Activated CD4-positive, alpha-beta T cell treated with anti-CD3 and anti-CD28 coated beads, Interleukin-2, amount 10 ng/mL, durations not matched to agents 7 days and 5 days (primary cell): ENCODE results near the gene OR2B2. TPM values are rescaled to one million over a fixed set of nuclear protein-coding genes. Genes with fewer than 3 reads are reported as not detected.
"Not testable (repeated sequence)": the region's sequence is repeated elsewhere in the genome, so short reads cannot be mapped to it uniquely, and the experiment has no call there.

Experiments used
- CTCF ChIA-PET: fragments of 350-600 bp; sonication (Branson Sonifier 250); formaldehyde crosslinking; loops from one replicate; lab custom pipeline; 2021; ENCODE audit warnings: antibody characterized with exemption; lab: Charles Lee
- POLR2A ChIA-PET: fragments of 350-600 bp; sonication (Branson Sonifier 250); formaldehyde crosslinking; loops from one replicate; lab custom pipeline; 2021; ENCODE audit warnings: antibody characterized with exemption; lab: Charles Lee
- DNase-seq: peaks from one replicate; pipeline ENCODE4 v3.0.0-alpha.2; 2020
- H3K27ac Mint-ChIP-seq: one replicate; pipeline ENCODE4 v1.8.0; 2021; ENCODE audit warnings: mild to moderate bottlenecking, moderate library complexity, mixed read lengths
- H3K27me3 Mint-ChIP-seq: one replicate; pipeline ENCODE4 v1.8.0; 2021; ENCODE audit warnings: mixed read lengths
- H3K36me3 Mint-ChIP-seq: one replicate; pipeline ENCODE4 v1.8.0; 2021; ENCODE audit warnings: low read depth, mixed read lengths
- H3K4me1 Mint-ChIP-seq: one replicate; pipeline ENCODE4 v1.8.0; 2021; ENCODE audit warnings: mixed read lengths
- H3K4me3 Mint-ChIP-seq: one replicate; pipeline ENCODE4 v1.8.0; 2021; ENCODE audit warnings: mild to moderate bottlenecking, moderate library complexity, mixed read lengths
- H3K9me3 Mint-ChIP-seq: one replicate; pipeline ENCODE4 v1.8.0; 2021; ENCODE audit warnings: mixed read lengths
- total RNA-seq, 2 experiments: library from RNA; stranded (reverse); gene quantifications; one replicate each; pipeline ENCODE4 v1.2.3, GENCODE V29; 2021

OR2B2 gene
- total RNA-seq = not detected

DNA sequence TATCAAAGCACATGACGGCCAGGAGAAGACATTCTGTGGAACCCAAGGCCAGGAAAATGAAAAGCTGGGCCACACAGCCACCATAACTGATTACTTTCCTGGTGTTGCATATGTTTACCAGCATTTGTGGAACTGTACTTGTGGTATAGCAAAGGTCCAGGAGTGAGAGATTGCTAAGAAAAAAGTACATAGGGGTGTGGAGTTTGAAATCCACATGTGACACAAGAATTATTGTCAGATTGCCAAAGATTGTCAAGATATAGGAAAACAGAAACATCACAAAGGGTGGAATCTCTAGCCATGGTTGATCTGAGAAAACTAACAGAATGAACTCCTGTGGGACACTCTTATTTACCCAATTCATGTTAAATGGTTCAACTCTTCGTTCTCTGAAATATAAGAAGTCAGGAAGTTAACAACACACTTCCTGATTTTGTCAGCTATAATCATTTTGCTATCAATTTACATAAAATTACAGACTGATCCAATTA, at the start of gene OR2B2:
Gene OR2B2, minus strand, starts transcription at position 441 of the 491 bp plus-strand sequence. Its CDS starts 77 bp downstream, at position 364.
- CTCF ChIA-PET = interaction anchor here (1.3 kb wide), 1 partner anchor 17 kb away, joined by 3 read pairs; no protein-coding TSS in a partner anchor
- no peak within 1 kb of the TSS for H3K4me3 Mint-ChIP-seq
- POLR2A ChIA-PET = no interaction called here
- DNase-seq = no peak
- no peaks in the 10 kb centered on the region for H3K9me3 Mint-ChIP-seq
- no peak within 1 kb of the TSS for H3K27ac Mint-ChIP-seq
- no peaks in the 10 kb centered on the region for H3K36me3 Mint-ChIP-seq
- H3K4me1 Mint-ChIP-seq = no peaks in the 10 kb centered on the region
- H3K27me3 Mint-ChIP-seq = peaks cover 24% of the 10 kb centered on the region

DNA sequence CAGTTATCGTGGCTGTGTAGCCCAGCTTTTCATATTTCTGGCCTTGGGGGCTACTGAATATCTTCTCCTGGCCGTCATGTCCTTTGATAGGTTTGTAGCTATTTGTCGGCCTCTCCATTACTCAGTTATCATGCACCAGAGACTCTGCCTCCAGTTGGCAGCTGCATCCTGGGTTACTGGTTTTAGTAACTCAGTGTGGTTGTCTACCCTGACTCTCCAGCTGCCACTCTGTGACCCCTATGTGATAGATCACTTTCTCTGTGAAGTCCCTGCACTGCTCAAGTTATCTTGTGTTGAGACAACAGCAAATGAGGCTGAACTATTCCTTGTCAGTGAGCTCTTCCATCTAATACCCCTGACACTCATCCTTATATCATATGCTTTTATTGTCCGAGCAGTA, 45.3 kb upstream of the OR2B2 start:
- no peak overlapping the region for H3K4me3 Mint-ChIP-seq
- H3K36me3 Mint-ChIP-seq = no peaks in the 10 kb centered on the region
- DNase-seq = no peak
- H3K9me3 Mint-ChIP-seq = no peaks in the 10 kb centered on the region
- CTCF ChIA-PET = interaction anchor here (0.6 kb wide), 1 partner anchor 986 kb away, joined by 4 read pairs; no protein-coding TSS in a partner anchor
- POLR2A ChIA-PET = no interaction called here
- H3K27ac Mint-ChIP-seq = no peak overlapping the region
- H3K4me1 Mint-ChIP-seq = no peaks in the 10 kb centered on the region
- peaks cover 45% of the 10 kb centered on the region for H3K27me3 Mint-ChIP-seq

DNA sequence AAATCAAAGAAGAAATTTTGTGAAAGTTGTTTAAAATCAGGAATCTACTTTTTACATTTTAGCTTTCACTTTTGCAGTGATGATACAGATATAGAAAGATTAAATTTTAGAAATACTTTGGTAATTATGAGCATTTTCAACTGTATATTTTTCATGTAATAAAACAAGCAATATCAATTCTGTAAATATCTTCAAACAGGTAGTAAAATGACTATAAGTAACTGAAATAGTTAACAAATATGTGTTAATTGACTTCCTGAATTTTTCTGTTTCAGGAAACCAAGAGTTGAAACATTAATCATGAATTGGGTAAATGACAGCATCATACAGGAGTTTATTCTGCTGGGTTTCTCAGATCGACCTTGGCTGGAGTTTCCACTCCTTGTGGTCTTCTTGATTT, 44.7 kb upstream of the OR2B2 start, which contains the start of gene OR2B6:
Gene OR2B6, plus strand, starts transcription at position 301 of the 400 bp plus-strand sequence. Its CDS starts 0 bp downstream, at position 301.
- no peak for DNase-seq
- ChIA-PET CTCF (interaction anchor here (0.6 kb wide), 1 partner anchor 986 kb away, joined by 4 read pairs; no protein-coding TSS in a partner anchor), POLR2A (no interaction called here)
- no peak within 1 kb of the TSS for H3K27ac Mint-ChIP-seq
- no peaks in the 10 kb centered on the region for H3K9me3 Mint-ChIP-seq
- peaks cover 46% of the 10 kb centered on the region for H3K27me3 Mint-ChIP-seq
- no peaks in the 10 kb centered on the region for H3K36me3 Mint-ChIP-seq
- H3K4me1 Mint-ChIP-seq = no peaks in the 10 kb centered on the region
- H3K4me3 Mint-ChIP-seq = no peak within 1 kb of the TSS

DNA sequence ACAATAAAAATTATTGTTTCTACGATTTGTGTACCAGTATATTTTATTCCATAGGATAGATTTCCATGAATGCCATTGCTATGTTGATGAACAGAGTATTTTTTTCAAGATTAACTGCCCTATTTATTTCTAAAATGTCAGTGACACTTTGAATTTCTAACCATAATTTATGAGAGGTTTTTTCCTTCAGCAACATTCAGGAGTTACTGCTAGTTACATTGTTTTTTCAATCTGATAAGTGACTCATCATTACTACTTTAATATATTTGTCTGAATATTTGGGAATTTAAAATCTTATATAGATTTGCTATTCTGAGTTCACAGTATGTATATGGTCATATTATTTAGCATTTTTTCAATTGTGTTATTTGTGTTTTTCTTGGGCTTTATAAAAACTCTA, 38.8 kb upstream of the OR2B2 start:
- ChIA-PET POLR2A (no interaction called here), CTCF (no interaction called here)
- DNase-seq = no peak
- H3K4me1 Mint-ChIP-seq = no peaks in the 10 kb centered on the region
- no peak overlapping the region for H3K4me3 Mint-ChIP-seq
- no peaks in the 10 kb centered on the region for H3K9me3 Mint-ChIP-seq
- no peak overlapping the region for H3K27ac Mint-ChIP-seq
- peaks cover 42% of the 10 kb centered on the region for H3K27me3 Mint-ChIP-seq
- no peaks in the 10 kb centered on the region for H3K36me3 Mint-ChIP-seq

DNA sequence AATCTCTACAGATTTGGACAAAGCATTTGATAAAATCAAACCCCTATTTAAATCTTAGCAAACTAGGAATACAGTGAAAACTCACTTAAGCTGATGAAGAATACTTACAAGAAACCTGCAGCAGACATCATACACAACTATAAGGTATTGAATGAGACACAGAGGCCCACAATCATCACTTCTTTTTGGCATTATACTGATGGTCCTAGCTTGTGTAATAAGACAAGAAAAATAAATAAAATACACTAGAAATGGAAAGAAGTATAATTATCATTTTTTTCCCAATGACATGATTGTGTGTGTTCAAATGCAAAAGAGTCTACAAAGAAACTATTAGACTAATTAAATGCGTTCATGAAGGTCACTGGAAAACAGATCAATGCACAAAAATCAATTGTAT, 36.0 kb upstream of the OR2B2 start:
- H3K9me3 Mint-ChIP-seq = no peaks in the 10 kb centered on the region
- H3K4me1 Mint-ChIP-seq = no peaks in the 10 kb centered on the region
- no peak overlapping the region for H3K27ac Mint-ChIP-seq
- ChIA-PET POLR2A (no interaction called here), CTCF (no interaction called here)
- DNase-seq = no peak
- H3K36me3 Mint-ChIP-seq = no peaks in the 10 kb centered on the region
- no peak overlapping the region for H3K4me3 Mint-ChIP-seq
- peaks cover 37% of the 10 kb centered on the region for H3K27me3 Mint-ChIP-seq

DNA sequence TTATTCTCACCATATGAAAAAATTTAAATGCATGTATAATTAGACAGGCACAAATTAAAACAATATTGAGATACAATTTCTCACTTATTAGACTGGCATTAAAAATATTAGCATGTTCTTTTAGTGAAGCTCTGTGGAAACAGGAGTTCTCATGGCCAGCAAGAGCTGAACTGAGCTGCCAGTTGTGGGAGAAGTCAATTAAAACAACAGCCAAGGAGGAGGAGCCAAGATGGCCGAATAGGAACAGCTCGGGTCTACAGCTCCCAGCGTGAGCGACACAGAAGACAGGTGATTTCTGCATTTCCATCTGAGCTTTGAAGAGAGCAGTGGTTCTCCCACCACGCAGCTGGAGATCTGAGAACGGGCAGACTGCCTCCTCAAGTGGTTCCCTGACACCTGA, 30.9 kb upstream of the OR2B2 start:
- H3K9me3 Mint-ChIP-seq, H3K27ac Mint-ChIP-seq, H3K4me3 Mint-ChIP-seq, H3K36me3 Mint-ChIP-seq, DNase-seq, POLR2A ChIA-PET, CTCF ChIA-PET, H3K4me1 Mint-ChIP-seq: not testable (repeated sequence)
- peaks cover 39% of the 10 kb centered on the region for H3K27me3 Mint-ChIP-seq

DNA sequence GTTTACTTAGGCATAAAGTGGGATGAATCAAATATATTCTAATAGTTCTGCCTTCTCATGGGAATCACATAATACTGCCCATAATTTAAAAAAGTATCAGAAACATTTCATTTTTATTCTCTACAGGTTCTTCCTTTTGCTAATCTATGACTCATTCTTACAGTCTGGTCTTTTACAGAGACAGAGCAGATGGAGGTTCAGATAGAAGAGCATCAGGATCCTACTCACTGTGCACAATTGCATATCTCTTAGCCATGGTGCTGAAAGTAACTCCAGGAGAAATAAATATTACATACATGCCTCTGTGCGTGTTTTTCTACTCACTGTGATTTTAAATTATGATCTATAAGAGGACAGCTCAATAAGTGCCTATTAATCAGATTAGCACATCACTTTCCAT, 28.6 kb upstream of the OR2B2 start:
- no peak for DNase-seq
- Mint-ChIP-seq H3K9me3 (no peaks in the 10 kb centered on the region), H3K27ac (no peak overlapping the region), H3K36me3 (no peaks in the 10 kb centered on the region), H3K4me1 (no peaks in the 10 kb centered on the region), H3K4me3 (no peak overlapping the region), H3K27me3 (peaks cover 48% of the 10 kb centered on the region)
- ChIA-PET CTCF (no interaction called here), POLR2A (no interaction called here)

DNA sequence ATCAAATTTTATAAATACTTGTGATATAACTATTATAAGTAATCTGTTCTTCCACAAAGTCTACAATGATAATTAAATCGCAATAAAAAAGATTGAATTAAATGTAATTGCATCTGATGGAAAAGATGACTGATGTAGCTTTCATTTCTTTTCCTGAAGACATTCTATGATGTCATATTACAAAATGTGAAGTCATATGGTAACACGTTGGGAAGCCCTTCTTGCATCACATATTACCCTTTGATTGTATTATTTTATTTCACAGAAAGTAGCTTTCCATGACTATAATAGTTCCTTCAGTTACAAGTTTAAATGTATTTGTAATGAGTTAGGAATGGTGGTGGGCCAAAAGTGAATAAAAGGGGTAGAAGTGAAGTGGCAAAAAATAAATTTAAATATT, 19.0 kb upstream of the OR2B2 start:
- Mint-ChIP-seq H3K36me3 (peaks cover 2% of the 10 kb centered on the region), H3K4me3 (no peak overlapping the region), H3K9me3 (no peaks in the 10 kb centered on the region), H3K27ac (no peak overlapping the region), H3K4me1 (no peaks in the 10 kb centered on the region), H3K27me3 (peaks cover 18% of the 10 kb centered on the region)
- POLR2A ChIA-PET = no interaction called here
- CTCF ChIA-PET = interaction anchor here (0.6 kb wide), 1 partner anchor 593 kb away, joined by 6 read pairs; no protein-coding TSS in a partner anchor
- no peak for DNase-seq

DNA sequence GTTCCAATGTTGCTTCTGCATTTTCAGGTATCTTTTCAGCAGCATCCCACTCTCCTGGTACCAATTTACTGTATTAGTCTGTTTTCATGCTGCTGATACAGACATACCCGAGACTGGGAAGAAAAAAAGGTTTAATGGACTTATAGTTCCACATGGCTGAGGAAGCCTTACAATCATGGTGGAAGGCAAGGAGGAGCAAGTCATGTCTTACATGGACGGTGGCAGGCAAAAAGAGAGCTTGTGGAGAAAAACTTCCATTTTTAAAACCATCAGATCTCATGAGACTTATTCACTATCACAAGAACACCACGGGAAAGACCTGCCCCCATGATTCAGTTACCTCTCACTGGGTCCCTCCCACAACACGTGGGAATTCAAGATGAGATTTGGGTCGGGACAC, 17.7 kb upstream of the OR2B2 start:
- H3K36me3 Mint-ChIP-seq, H3K27ac Mint-ChIP-seq, CTCF ChIA-PET: not testable (repeated sequence)

DNA sequence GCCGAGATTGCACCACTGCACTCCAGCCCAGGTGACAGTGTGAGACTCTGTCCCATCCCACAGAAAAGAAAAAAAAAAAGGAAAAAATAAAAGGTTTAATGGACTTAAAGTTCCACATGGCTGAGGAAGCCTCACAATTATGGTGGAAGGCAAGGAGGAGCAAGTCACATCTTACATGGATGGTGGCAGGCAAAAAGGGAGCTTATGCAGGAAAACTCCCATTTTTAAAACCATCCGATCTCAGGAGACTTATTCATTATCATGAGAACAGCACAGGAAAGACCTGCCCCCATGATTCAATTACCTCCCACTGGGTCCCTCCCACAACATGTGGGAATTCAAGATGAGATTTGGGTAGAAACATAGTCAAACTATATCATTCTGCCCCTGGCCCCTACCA, 15.8 kb upstream of the OR2B2 start:
- peaks cover 23% of the 10 kb centered on the region for H3K27me3 Mint-ChIP-seq
- H3K27ac Mint-ChIP-seq, CTCF ChIA-PET, DNase-seq, H3K4me1 Mint-ChIP-seq, H3K9me3 Mint-ChIP-seq, H3K36me3 Mint-ChIP-seq, H3K4me3 Mint-ChIP-seq, POLR2A ChIA-PET: not testable (repeated sequence)

More for the DNA sequence above, 17.7 kb upstream of the OR2B2 start:
- H3K4me1 Mint-ChIP-seq, H3K9me3 Mint-ChIP-seq, DNase-seq, POLR2A ChIA-PET, H3K4me3 Mint-ChIP-seq: not testable (repeated sequence)
- H3K27me3 Mint-ChIP-seq = peaks cover 19% of the 10 kb centered on the region

DNA sequence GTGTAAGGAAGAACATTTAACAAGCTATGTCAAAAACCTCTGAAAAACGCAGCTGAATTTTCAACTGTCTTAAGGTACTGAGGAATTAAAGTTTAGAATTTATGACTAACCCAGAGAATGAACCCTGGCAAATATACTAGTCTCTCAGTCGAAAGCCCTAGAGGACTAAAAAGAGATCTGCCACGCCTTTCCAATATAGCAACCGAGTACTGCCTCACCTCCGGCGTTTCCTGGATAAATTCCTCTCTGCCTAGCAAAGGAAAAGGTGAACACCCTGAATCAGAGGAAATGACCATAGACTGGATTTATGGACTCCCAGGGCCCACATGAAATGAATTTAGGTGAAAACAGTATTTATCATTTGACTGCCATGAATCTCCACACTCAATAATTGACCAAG, 12.0 kb upstream of the OR2B2 start:
- no peaks in the 10 kb centered on the region for H3K9me3 Mint-ChIP-seq
- CTCF ChIA-PET = interaction anchor here (0.6 kb wide), 1 partner anchor 363 kb away, joined by 3 read pairs; no protein-coding TSS in a partner anchor
- POLR2A ChIA-PET = no interaction called here
- H3K4me1 Mint-ChIP-seq = no peaks in the 10 kb centered on the region
- H3K36me3 Mint-ChIP-seq = no peaks in the 10 kb centered on the region
- peaks cover 23% of the 10 kb centered on the region for H3K27me3 Mint-ChIP-seq
- no peak overlapping the region for H3K4me3 Mint-ChIP-seq
- no peak overlapping the region for H3K27ac Mint-ChIP-seq
- DNase-seq = no peak

DNA sequence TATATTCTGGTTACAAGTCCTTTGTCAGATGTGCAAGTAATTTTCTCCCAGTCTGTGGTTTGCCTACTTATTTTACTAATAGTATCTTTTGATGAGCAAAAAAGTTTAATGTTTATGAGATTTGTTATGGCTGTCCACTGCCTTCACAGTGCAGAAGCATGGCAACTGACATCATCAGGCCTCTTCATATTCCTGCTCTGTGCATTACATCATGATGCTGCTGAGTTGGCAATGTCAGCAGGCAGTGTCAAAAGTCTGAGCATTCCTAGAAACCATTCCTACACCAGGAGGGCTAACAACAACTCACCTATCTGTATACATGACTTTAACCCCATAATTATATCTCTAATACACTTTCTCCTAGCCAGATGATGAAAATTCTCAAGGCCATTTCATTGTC, 10.8 kb upstream of the OR2B2 start:
- no peak for DNase-seq
- no peaks in the 10 kb centered on the region for H3K9me3 Mint-ChIP-seq
- no peak overlapping the region for H3K27ac Mint-ChIP-seq
- no peaks in the 10 kb centered on the region for H3K36me3 Mint-ChIP-seq
- POLR2A ChIA-PET = no interaction called here
- H3K4me1 Mint-ChIP-seq = no peaks in the 10 kb centered on the region
- peaks cover 27% of the 10 kb centered on the region for H3K27me3 Mint-ChIP-seq
- H3K4me3 Mint-ChIP-seq = no peak overlapping the region
- CTCF ChIA-PET = no interaction called here

DNA sequence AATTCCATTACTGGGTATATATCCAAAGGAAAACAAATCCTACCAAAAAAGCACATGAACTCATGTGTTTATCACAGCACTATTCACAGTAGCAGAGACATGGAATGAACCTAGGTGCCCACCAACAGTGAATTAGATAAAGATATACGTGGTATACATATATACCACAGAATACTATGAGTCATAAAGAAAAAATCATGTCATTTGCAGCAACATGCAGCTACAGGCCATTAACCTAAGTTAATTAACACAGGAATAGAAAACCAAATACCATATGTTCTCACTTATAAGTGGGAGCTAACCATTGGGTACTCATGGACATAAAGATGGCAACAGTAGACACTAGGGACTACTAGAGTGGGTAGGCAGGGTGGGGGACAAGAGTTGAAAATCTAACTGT, 4.2 kb downstream of the OR2B2 start:
- CTCF ChIA-PET = no interaction called here
- no peak overlapping the region for H3K4me3 Mint-ChIP-seq
- DNase-seq = no peak
- no peaks in the 10 kb centered on the region for H3K9me3 Mint-ChIP-seq
- H3K27me3 Mint-ChIP-seq = peaks cover 34% of the 10 kb centered on the region
- POLR2A ChIA-PET = no interaction called here
- H3K4me1 Mint-ChIP-seq = peaks cover 7% of the 10 kb centered on the region
- H3K36me3 Mint-ChIP-seq = no peaks in the 10 kb centered on the region
- no peak overlapping the region for H3K27ac Mint-ChIP-seq
